ENCODE data around the gene CYTH2. TPM values are rescaled to one million over a fixed set of nuclear protein-coding genes. Genes with fewer than 3 reads are reported as not detected.

Gene CYTH2
- total RNA-seq, 1 experiment from 2014 or later = 103 TPM

DNA sequence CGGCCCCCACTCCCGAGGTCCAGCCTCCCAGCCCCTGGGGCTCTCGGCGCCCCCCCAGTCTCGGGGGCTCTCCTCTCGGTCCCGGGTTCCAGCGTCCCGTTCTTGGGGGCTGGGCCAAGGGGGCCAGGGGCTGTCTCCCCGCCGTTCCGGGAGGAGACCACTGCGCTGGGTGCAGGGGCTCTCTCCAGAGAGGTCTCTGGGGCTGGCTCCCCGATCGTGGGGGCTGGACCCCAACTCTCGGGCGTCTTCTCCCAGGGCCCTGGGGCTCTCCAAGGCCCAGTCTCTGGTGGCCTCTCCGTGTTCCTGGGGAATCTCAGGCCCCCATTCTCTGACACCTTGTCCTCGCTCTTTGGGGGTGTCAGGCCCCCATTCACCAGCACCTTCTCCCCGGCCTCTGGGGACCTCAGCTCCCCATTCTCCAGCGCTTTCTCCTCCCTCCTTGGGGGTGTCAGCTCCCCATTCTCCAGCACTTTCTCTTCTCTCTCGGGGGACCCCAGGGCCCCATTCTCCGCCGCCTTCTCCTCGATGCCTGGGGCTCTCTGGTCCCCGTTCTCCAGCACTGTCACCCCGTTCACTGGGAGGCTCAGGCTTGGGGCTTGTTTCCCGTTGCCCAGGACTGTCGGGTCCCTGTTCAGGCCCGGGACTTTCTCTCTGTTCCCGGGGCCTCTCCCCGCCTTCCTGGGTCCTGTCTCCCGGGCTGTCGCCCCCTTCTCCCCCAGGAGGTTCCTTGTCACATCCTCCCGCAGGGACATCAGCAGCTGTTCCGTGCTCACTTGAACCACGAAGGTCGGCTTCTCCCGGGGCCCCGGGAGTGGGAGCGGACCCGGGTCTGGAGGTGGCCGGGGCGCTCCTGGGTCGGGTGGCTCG lies 28.8 kb downstream of the CYTH2 start:
- Mint-ChIP-seq H3K4me3 (no peak overlapping the region), H3K9me3 (no peaks in the 10 kb centered on the region; a peak in 2 of 5 replicates), H3K4me1 (peaks cover 12 to 29% of the 10 kb centered on the region in 2 experiments), H3K27me3 (ENCODE audit: low read depth) (peaks cover 14% of the 10 kb centered on the region), H3K27ac (peak overlapping the region in 2 of 3 experiments; percentile 30 to 83; a peak in 2 of 7 replicates), H3K36me3 (ENCODE audit: insufficient read depth in 1 of 3, low read depth in 3 of 3) (peaks cover 0 to 6% (median 5%) of the 10 kb centered on the region in 3 experiments; a peak in 5 of 7 replicates)
- H3T11ph ChIP-seq (ENCODE audit: low read length) = no peak overlapping the region
- TF ChIP-seq, protein P1, sequence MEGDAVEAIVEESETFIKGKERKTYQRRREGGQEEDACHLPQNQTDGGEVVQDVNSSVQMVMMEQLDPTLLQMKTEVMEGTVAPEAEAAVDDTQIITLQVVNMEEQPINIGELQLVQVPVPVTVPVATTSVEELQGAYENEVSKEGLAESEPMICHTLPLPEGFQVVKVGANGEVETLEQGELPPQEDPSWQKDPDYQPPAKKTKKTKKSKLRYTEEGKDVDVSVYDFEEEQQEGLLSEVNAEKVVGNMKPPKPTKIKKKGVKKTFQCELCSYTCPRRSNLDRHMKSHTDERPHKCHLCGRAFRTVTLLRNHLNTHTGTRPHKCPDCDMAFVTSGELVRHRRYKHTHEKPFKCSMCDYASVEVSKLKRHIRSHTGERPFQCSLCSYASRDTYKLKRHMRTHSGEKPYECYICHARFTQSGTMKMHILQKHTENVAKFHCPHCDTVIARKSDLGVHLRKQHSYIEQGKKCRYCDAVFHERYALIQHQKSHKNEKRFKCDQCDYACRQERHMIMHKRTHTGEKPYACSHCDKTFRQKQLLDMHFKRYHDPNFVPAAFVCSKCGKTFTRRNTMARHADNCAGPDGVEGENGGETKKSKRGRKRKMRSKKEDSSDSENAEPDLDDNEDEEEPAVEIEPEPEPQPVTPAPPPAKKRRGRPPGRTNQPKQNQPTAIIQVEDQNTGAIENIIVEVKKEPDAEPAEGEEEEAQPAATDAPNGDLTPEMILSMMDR (conservative IDR thresholded peaks at IDR 0.05) = no peak
- H3K27me3 ChIP-seq (ENCODE audit: insufficient read depth, low read length) = no peaks in the 10 kb centered on the region
- H3K56ac ChIP-seq (ENCODE audit: insufficient read length, low read depth, low read length) = no peak overlapping the region
- no peak overlapping the region for H2BK120ac ChIP-seq (ENCODE audit: low read depth, low read length, poor library complexity, severe bottlenecking)
- peaks cover 14% of the 10 kb centered on the region for H3K23me2 ChIP-seq (ENCODE audit: insufficient read length, low read depth, low read length, poor library complexity, severe bottlenecking)
- H3K14ac ChIP-seq (ENCODE audit: insufficient read depth, low read length) = no peak overlapping the region
- H3K9ac ChIP-seq (ENCODE audit: extremely low read depth, insufficient read length, low read length) = no peak overlapping the region
- H4K20me1 ChIP-seq (ENCODE audit: control insufficient read depth, insufficient read depth, insufficient read length) = no peaks in the 10 kb centered on the region
- no peak overlapping the region for H2AK5ac ChIP-seq (ENCODE audit: insufficient read length, low read length)
- no CpG with 5 or more reads among the region's 46 CpGs for WGBS (ENCODE audit: extremely low coverage, insufficient read length, low lambda C conversion rate)
- no peak overlapping the region for H2BK5ac ChIP-seq (ENCODE audit: insufficient read length, low read length)
- H2BK20ac ChIP-seq (ENCODE audit: low read depth, low read length, poor library complexity, severe bottlenecking) = no peak overlapping the region
- no peak for DNase-seq
- no peak overlapping the region for H3K4ac ChIP-seq (ENCODE audit: low read depth, low read length)
- no peak overlapping the region for H2AFZ ChIP-seq (ENCODE audit: low read length)
- no peaks in the 10 kb centered on the region for H3K4me1 ChIP-seq (ENCODE audit: insufficient read depth, low read length)
- no peak overlapping the region for H3K27ac ChIP-seq (ENCODE audit: insufficient read length, low read depth, low read length)
- no peak overlapping the region for H3K4me2 ChIP-seq (ENCODE audit: insufficient read depth, insufficient read length, low read length)
- H4K8ac ChIP-seq (replicated peaks; ENCODE audit: insufficient read length, low read depth, low read length) = no peak overlapping the region
- no peaks in the 10 kb centered on the region for H3K9me3 ChIP-seq (ENCODE audit: control insufficient read depth, low read depth, low read length)
- no peak overlapping the region for H3K23ac ChIP-seq (ENCODE audit: insufficient read length, low read depth, low read length)
- H2BK15ac ChIP-seq (ENCODE audit: low read depth, low read length) = no peak overlapping the region
- no peak overlapping the region for H3K18ac ChIP-seq (ENCODE audit: insufficient read length, low read depth, low read length)
- no peaks in the 10 kb centered on the region for H3K79me2 ChIP-seq (ENCODE audit: insufficient read depth, low read length)
- H4K91ac ChIP-seq (ENCODE audit: insufficient read length, low read depth, low read length) = no peak overlapping the region
- H4K5ac ChIP-seq (ENCODE audit: insufficient read length, low read depth, low read length) = no peak overlapping the region
- H2BK12ac ChIP-seq (ENCODE audit: insufficient read length, low read depth, low read length) = no peak overlapping the region
- H3K79me1 ChIP-seq (ENCODE audit: insufficient read depth, low read depth, low read length, poor library complexity, severe bottlenecking) = no peaks in the 10 kb centered on the region
